HL-60 (cell line): ENCODE results near the gene SMPD4.
"Not testable (repeated sequence)": the region's sequence is repeated elsewhere in the genome, so short reads cannot be mapped to it uniquely, and the experiment has no call there.

ENCODE experiments used
- DNase-seq, 2 experiments: peaks; one replicate each; pipeline ENCODE4 v3.0.0-alpha.2; 2010 to 2020; ENCODE audit warnings: low read depth in 1 of 2, low spot score in 1 of 2
- H3K27ac ChIP-seq: fragments of 250-450 bp; sonication (Bioruptor Pico); replicated peaks from 2 replicates; pipeline ENCODE4 v1.5.1; 2020; ENCODE audit warnings: mild to moderate bottlenecking, moderate library complexity
- H3K27me3 ChIP-seq: fragments of 250-450 bp; sonication (Bioruptor Pico); 2 replicates; pipeline ENCODE4 v1.5.1; 2021; ENCODE audit warnings: mild to moderate bottlenecking, moderate library complexity; ENCODE audit not compliant: insufficient read depth, poor library complexity, severe bottlenecking
- H3K4me3 ChIP-seq: replicated peaks from 2 replicates; pipeline ENCODE4 v1.5.1; 2011; ENCODE audit warnings: mild to moderate bottlenecking, control low read depth, low read length; ENCODE audit not compliant: insufficient read depth

Gene SMPD4

GRCh38 chr2:130102597-130103363, 78.6 kb downstream of the SMPD4 start:
- not testable (repeated sequence) for DNase-seq, H3K27me3 ChIP-seq, H3K27ac ChIP-seq, H3K4me3 ChIP-seq
